Pancreas (tissue), 10 donors: ENCODE data around the gene L3MBTL2. TPM values are rescaled to one million over a fixed set of nuclear protein-coding genes. Genes with fewer than 3 reads are reported as not detected.

ENCODE experiments used
- ATAC-seq, 4 donors: fragments of 200-7000 bp; cut with Tn5 transposase; one replicate each; pipeline versions ENCODE4 v1.8.0 to v1.9.1; 2020; ENCODE audit warnings: mild to moderate bottlenecking in 4 of 4, moderate library complexity in 4 of 4
- DNase-seq, 6 donors: peaks; one replicate each; pipeline ENCODE4 v3.0.0-alpha.2; 2020
- FAIRE-seq: peaks from 2 replicates; lab custom pipeline; 2012; peaks lifted over from hg19 to GRCh38; lab: Jason Lieb, UNC
- H3K27ac ChIP-seq, 4 donors: fragments of 200-600 bp; sonication (generic); 1 replicate in 3 of 4; 2 replicates in 1 of 4; pipeline versions ENCODE4 v1.5.0 to v1.8.0; 2020
- H3K27me3 ChIP-seq, 4 donors: fragments of 200-600 bp; one replicate each; pipeline ENCODE4 v1.8.0; 2021
- H3K36me3 ChIP-seq, 3 donors: fragments of 200-600 bp; sonication (generic) in 1 of 3; one replicate each; pipeline versions ENCODE4 v1.5.0 to v1.8.0; 2020 to 2021
- H3K4me1 ChIP-seq, 3 donors: fragments of 200-600 bp; one replicate each; pipeline ENCODE4 v1.8.0; 2021
- H3K4me3 ChIP-seq, 4 donors: fragments of 200-600 bp; sonication (generic) in 2 of 4; one replicate each; pipeline versions ENCODE4 v1.5.0 to v1.8.0; 2020 to 2021
- H3K9me3 ChIP-seq, 4 donors: fragments of 200-600 bp; one replicate each; pipeline ENCODE4 v1.8.0; 2021
- WGBS, 2 donors: extraction: QIAGEN DNeasy Blood & Tissue Kit; methylation state at CpG; one replicate each; pipeline ENCODE4 v1.1.7; 2013; 5-methylcytosine and 5-hydroxymethylcytosine counted together
- intact Hi-C, 3 donors: fragments of 100-400 bp; cut with DNase I; formaldehyde crosslinking; loops; one replicate each; pipeline versions ENCODE4 v1.11.1 to v1.14.2; 2022
- polyA plus RNA-seq, 2 donors: library from polyadenylated mRNA; stranded (reverse); fragments of 200-250 nt; gene quantifications; one replicate each; pipeline ENCODE4 v1.2.3, GENCODE V29; 2013
- total RNA-seq, 6 donors: library from RNA; stranded (reverse); fragmentation: NEBNext Ultra II Directional in 4 of 6; extraction: Animal tissue kit (Norgen Biotek cat#: 25700) in 4 of 6; gene quantifications; one replicate each; pipeline versions ENCODE4 v1.2.1 to v1.2.4, GENCODE V29; 2021 to 2023
- TF ChIP-seq, protein P1 (sequence below), 4 donors: fragments of 200-600 bp; sonication (generic) in 3 of 4; IDR thresholded peaks; one replicate each; pipeline versions ENCODE4 v1.5.0 to v1.8.0; 2021; ENCODE audit warnings: antibody characterized with exemption in 4 of 4
- donor health status: healthy with polysubstance abuse.
- donor health status: DM: no; HTN: no; CAD: no; lungs with moderate emphysema.
- donor health status: DM: no; HTN: no; CAD: no.
- donor health status: control.
- donor health status: control.
- donor health status: Bipolar disorder and iron deficiency.
- donor health status: DM: yes; HTN: yes; CAD: no.
- donor health status: DM: no; HTN: no; CAD: no.
- donor health status: DM: no; HTN: no; CAD: no.
- donor health status: DM: yes; HTN: yes; CAD: no.

Gene L3MBTL2
- total and polyA plus RNA-seq, 8 donors, result 7.9 to 15.9 (median 9.8) TPM

DNA sequence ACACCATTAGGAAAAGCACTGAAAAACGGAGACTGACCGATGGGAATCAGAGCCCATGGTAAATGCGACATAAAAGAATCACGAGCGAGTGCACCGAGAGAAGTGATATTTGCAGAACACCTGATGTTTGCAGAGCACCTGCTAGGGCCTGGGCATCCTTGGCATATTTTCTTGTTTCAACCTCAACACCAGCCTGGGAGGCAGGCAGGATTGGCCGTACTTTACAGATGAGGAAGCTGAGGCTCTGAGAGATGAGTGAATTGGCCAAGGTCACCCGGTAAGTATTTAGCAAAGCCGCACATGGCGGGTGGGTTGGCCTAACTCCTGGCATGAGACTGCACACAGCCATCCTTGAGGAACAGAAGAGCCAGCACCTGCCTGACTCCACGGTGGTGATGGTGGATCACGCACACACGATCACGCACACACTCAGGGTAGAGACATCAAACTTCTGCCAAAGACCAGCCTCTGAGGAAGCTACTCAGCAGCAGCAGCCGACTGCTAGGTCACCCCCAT lies 57.2 kb downstream of the L3MBTL2 start:
- intact Hi-C loops, result no loop called here
- 84 to 86% methylated on average over 15 of the region's 15 CpGs for WGBS, 2 donors
- no peaks in the 10 kb centered on the region for H3K4me1 ChIP-seq
- DNase-seq, result no peak
- H3K9me3 ChIP-seq, result no peaks in the 10 kb centered on the region
- no peak for ATAC-seq
- no peak overlapping the region for H3K27ac ChIP-seq
- no peak overlapping the region for H3K4me3 ChIP-seq
- TF ChIP-seq, protein P1, sequence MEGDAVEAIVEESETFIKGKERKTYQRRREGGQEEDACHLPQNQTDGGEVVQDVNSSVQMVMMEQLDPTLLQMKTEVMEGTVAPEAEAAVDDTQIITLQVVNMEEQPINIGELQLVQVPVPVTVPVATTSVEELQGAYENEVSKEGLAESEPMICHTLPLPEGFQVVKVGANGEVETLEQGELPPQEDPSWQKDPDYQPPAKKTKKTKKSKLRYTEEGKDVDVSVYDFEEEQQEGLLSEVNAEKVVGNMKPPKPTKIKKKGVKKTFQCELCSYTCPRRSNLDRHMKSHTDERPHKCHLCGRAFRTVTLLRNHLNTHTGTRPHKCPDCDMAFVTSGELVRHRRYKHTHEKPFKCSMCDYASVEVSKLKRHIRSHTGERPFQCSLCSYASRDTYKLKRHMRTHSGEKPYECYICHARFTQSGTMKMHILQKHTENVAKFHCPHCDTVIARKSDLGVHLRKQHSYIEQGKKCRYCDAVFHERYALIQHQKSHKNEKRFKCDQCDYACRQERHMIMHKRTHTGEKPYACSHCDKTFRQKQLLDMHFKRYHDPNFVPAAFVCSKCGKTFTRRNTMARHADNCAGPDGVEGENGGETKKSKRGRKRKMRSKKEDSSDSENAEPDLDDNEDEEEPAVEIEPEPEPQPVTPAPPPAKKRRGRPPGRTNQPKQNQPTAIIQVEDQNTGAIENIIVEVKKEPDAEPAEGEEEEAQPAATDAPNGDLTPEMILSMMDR (IDR thresholded peaks at IDR 0.05), result no peak
- no peak for FAIRE-seq
- no peaks in the 10 kb centered on the region for H3K27me3 ChIP-seq
- peaks cover 7 to 62% (median 26%) of the 10 kb centered on the region in 3 donors for H3K36me3 ChIP-seq

DNA sequence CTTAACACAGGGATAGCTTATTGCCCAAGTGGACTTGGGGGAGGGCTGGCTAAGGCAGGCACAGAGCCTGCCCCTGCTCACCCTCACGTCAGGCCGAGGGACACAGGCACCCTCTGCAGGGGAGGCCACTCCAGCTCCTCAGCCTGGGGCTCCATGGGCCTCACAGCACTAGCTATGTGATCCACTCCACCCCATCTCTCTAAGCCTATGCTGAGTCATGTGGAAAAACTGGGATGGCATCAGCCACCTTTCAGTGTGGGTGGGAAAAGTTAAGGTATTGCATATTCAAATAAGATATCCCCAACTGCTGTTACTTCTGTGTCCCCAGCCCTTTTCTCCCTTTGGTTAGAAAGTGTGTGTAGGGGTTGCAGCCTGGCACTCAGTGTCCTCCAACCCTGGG lies 58.6 kb downstream of the L3MBTL2 start:
- FAIRE-seq (no peak), DNase-seq (no peak), ATAC-seq (no peak)
- intact Hi-C loops, result no loop called here
- H3K36me3 ChIP-seq, result peaks cover 10 to 54% (median 36%) of the 10 kb centered on the region in 3 donors
- H3K9me3 ChIP-seq, result no peaks in the 10 kb centered on the region
- H3K27me3 ChIP-seq, result no peaks in the 10 kb centered on the region
- TF ChIP-seq, protein P1 (IDR thresholded peaks at IDR 0.05), result no peak
- 92 to 100% methylated on average over 2 of the region's 2 CpGs for WGBS, 2 donors
- no peak overlapping the region for H3K27ac ChIP-seq
- no peak overlapping the region for H3K4me3 ChIP-seq
- no peaks in the 10 kb centered on the region for H3K4me1 ChIP-seq

DNA sequence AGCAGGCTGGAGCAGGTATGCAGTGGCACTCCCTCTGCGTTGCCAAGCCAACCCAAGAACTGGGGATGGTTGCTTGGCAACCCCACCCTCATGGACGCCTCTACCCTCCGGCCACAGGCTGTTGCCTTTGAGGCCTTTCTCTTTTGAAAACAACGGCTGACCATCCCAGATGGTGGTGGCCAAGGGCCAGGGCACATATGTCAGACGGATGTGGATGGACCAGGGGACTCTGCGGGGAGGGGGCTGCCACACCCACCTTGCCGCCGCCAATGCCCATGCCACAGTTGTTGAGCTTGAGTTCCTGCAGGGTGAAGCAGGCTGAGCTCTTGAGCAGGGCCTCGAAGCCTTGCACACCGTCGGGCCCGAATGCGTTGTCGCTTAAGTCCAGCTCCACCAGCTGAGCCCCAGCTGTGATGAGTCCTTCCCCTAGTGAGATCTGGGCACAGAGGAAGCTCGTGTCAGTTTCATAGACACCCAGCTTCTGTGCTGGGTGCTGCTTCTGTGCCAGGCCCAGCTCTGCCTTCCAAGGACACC lies 59.4 kb downstream of the L3MBTL2 start:
- H3K4me1 ChIP-seq, result no peaks in the 10 kb centered on the region
- no peaks in the 10 kb centered on the region for H3K9me3 ChIP-seq
- no peaks in the 10 kb centered on the region for H3K27me3 ChIP-seq
- intact Hi-C loops, result no loop called here
- H3K36me3 ChIP-seq, result peaks cover 10 to 54% (median 36%) of the 10 kb centered on the region in 3 donors
- no peak for FAIRE-seq
- no peak for DNase-seq
- WGBS, 2 donors, result 90 to 93% methylated on average over 15 of the region's 15 CpGs
- no peak overlapping the region for H3K27ac ChIP-seq
- TF ChIP-seq, protein P1 (IDR thresholded peaks at IDR 0.05), result no peak
- no peak overlapping the region for H3K4me3 ChIP-seq
- peak in 3 of 4 donors; percentile 46 to 77 (median 72) for ATAC-seq

DNA sequence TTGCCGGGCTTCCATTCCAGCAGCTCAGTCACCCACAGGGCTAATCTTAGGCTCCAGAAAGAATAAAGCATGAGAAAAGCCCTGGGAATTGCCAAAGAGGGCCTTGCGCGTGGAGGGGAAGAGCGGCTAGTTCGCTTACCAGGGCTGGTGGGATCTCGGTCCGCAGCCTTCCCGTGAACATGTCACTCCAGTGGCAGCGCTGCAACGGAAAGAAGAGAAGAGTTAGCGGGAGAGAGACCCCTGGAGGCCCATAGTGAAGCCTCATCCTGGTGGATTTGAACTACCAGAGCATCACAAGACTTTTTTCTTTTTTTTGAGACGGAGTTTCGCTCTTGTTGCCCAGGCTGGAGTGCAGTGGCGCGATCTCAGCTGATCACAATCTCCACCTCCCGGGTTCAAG lies 62.8 kb downstream of the L3MBTL2 start:
- ATAC-seq, result no peak
- Histone ChIP-seq H3K36me3 (peaks cover 10 to 38% (median 22%) of the 10 kb centered on the region in 3 donors), H3K4me1 (no peaks in the 10 kb centered on the region), H3K27me3 (no peaks in the 10 kb centered on the region), H3K4me3 (no peak overlapping the region), H3K27ac (no peak overlapping the region), H3K9me3 (no peaks in the 10 kb centered on the region)
- DNase-seq, result no peak
- intact Hi-C loops, result no loop called here
- TF ChIP-seq, protein P1 (IDR thresholded peaks at IDR 0.05), result no peak
- 96 to 97% methylated on average over 16 of the region's 16 CpGs for WGBS, 2 donors
- no peak for FAIRE-seq

DNA sequence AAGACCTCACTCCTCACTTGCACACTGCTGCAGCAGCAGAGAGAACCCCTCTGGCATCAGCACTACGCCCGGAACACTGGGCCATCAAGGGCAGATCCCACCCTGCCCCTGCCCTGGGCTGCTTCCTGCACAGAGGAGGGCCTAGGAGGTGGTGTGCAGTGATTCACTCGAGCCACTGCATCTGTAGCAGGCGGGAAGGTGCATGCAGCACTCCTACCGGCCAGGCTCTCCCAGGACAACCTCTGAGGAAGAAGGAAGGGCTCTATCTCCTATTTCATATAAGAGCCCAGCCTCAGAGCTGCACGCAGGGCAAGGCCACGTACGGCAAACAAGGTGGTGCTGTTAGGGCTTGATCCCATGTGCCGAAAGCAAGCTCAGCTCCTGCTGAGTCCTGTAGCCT lies 66.7 kb downstream of the L3MBTL2 start:
- WGBS, 2 donors, result 91 to 93% methylated on average over 9 of the region's 9 CpGs
- Histone ChIP-seq H3K4me3 (no peak overlapping the region), H3K4me1 (no peaks in the 10 kb centered on the region), H3K36me3 (peaks cover 6 to 35% (median 19%) of the 10 kb centered on the region in 3 donors), H3K27ac (no peak overlapping the region), H3K27me3 (no peaks in the 10 kb centered on the region), H3K9me3 (no peaks in the 10 kb centered on the region)
- DNase-seq (no peak), ATAC-seq (no peak), FAIRE-seq (no peak)
- intact Hi-C loops, result no loop called here
- TF ChIP-seq, protein P1 (IDR thresholded peaks at IDR 0.05), result no peak
